IPS-NIHi7 (cell line): ENCODE measurements around the gene SRBD1.

Source experiments
- DNase-seq: peaks from one replicate; pipeline ENCODE4 v3.0.0; 2012; ENCODE audit warnings: mixed read lengths; ENCODE audit errors: extremely low spot score

The SRBD1 gene, protein sequence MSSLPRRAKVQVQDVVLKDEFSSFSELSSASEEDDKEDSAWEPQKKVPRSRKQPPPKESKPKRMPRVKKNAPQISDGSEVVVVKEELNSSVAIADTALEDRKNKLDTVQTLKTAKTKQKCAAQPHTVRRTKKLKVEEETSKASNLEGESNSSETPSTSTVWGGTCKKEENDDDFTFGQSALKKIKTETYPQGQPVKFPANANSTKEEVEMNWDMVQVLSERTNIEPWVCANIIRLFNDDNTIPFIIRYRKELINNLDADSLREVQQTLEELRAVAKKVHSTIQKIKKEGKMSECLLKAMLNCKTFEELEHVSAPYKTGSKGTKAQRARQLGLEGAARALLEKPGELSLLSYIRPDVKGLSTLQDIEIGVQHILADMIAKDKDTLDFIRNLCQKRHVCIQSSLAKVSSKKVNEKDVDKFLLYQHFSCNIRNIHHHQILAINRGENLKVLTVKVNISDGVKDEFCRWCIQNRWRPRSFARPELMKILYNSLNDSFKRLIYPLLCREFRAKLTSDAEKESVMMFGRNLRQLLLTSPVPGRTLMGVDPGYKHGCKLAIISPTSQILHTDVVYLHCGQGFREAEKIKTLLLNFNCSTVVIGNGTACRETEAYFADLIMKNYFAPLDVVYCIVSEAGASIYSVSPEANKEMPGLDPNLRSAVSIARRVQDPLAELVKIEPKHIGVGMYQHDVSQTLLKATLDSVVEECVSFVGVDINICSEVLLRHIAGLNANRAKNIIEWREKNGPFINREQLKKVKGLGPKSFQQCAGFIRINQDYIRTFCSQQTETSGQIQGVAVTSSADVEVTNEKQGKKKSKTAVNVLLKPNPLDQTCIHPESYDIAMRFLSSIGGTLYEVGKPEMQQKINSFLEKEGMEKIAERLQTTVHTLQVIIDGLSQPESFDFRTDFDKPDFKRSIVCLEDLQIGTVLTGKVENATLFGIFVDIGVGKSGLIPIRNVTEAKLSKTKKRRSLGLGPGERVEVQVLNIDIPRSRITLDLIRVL

DNA sequence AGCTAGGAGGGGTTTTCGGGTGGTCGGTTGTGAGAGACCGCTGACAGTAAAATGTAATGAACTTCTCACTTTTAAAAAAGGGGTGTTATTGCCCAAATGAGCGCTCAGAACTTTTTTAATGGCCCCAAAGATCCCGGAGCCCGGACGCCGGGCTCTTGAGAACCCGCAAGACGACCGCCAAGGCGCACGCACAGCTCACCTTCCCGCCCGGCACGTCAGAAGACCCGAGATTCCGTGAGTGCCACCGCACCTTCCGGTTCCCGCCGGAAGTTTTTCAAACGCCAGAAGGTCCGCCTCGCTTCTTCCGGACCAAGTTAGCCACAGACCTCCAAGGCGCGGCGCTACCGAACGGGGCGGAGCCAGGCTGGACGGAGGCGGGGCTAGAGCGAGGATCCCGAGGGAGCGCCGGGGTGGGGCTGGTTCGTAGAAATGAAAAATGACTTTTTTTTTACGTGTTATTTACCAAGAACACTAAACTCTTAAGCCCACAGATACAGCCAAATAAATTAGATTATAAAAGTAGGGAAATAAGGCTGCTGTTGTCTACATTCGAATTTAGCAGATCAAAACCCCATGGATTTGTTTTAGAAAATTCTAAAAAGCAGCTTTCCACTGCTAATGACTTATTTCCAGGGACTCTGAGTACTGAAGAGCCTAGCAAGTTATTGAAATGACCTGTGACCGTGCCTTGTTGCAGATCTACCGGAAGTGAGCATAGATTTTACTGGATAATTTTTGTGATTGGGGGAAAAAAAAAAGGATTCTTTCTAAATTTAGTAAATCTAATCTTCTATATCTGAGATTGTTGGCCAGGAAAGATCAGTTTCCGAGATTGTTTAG is at the start of gene SRBD1:
TSS of gene SRBD1 (minus strand) at position 248 of the 840 bp plus-strand sequence. CDS start 5,826 bp downstream, outside the sequence.
- DNase-seq = peak; percentile 93

DNA sequence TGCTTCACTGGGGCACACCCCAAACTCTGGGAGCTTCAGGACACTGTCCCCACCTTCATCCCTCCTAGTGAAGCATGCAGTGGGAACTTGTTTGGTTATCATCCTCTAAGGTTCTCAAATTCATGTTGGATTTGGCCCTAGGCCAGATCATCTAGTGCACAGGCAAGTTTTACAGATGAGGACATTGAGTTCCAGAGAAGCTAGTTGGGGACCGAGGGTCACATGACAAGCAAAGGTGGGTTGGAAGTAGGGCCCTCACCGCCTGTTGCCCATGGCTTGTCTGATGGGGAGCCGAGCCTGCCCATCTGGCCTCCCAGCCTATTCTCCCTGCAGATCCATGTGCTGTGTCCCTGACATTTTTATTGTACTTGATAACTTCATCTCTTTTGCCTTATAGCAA is 43.2 kb upstream of the SRBD1 start:
- no peak for DNase-seq

DNA sequence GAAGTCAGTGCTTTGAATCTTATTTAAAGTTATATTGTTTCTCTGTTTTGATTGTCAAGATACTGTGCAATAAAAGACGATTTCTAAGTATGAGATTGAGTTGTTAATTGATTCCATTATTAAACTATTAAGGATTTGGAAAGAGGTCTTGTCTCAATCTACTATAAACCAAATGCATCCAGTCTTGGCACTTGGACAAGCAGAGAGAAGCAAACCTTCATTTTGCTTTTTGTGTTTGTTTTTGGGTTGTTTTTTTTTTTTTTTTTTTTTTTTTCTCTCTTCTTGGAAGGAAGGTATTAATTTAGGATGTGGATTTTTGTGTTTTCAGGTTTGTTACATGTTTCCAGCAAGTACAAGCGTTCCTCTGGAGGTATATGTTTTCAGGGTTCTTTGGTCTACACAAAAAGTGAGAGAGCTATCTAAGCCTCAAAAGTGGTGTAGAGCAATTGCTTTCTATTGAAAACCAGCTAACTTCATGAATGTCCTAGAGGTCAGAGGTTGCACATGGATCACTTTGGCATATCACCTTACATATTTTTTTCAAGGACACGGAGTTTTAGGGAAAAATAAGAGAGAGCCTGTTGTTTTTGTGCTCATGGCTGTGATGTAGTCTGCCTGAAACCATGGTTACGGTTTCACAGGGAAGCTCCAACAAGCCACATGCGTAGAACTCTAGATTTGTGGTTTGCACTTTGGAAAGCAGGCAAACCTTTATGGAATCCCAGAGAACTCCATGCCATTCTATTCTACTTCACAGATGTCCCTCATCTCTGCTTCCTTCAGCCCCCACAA is 42.3 kb upstream of the SRBD1 start:
- DNase-seq = no peak

DNA sequence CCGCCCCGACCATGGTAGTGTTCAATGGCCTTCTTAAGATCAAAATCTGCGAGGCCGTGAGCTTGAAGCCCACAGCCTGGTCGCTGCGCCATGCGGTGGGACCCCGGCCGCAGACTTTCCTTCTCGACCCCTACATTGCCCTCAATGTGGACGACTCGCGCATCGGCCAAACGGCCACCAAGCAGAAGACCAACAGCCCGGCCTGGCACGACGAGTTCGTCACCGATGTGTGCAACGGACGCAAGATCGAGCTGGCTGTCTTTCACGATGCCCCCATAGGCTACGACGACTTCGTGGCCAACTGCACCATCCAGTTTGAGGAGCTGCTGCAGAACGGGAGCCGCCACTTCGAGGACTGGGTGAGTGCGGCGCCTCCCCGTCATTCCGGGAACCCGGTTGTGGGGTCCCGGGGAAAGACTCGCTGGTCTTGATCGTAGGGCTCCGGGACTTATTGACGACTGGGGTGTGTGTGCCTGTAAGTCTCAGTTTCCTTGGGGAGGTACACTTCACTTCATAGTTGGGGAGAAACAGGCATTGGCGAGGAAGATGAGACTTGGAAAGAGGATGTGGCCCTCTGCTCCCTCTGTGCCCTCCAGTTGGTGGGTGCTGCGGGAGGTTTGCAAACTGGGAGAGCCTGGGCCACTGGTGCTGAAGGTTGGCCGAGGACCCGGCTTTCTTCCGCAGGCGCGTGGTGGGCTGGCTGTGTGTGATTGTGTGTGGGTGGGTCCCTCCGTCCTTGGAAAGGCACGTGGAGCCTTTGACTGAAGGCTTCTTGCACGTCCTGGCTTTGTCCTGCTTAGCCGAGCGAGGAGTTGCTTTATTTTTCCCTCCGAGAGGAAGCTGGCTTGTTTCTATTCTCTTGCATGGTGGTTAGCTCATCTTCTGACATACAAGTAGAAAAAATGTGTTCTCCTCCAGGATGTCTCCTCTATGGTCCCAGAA is 41.3 kb upstream of the SRBD1 start:
- peak; percentile 25 for DNase-seq

DNA sequence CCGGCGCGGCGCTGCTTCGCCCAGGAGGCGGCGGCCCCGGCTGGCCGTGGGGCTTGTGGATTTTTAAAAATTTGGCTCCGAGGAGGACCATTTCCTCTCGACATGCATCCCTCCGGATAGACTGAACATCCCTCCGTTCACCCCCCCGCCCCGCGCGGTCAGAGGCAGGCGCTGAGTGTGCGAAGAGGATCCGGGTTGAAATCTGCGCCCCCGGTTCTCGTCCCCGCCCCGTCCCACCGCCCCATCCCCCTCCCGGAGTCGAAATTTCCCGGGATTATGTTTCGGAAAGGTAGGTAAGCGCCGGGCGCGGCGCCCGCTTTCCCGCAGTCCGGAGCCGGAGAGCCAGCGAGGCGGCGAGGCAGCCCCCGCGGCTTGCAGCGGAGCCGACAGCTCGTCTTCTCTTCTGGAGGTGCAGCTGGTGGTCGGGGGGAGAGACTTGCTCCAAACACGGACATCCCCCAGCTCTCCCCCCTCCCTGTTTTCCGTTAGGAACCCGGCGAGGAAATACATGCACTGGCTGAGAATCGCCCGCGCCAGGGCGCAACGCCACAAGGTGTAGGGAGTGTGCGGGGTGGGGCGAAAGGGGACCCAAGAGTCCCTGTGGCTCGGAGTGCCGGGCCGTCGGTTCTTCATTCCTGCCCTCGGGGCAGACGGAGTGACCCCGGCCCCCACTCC is 40.5 kb upstream of the SRBD1 start, which contains the start of gene PRKCE:
TSS of gene PRKCE (plus strand) at position 261 of the 675 bp plus-strand sequence.
- peak; percentile 32 for DNase-seq

DNA sequence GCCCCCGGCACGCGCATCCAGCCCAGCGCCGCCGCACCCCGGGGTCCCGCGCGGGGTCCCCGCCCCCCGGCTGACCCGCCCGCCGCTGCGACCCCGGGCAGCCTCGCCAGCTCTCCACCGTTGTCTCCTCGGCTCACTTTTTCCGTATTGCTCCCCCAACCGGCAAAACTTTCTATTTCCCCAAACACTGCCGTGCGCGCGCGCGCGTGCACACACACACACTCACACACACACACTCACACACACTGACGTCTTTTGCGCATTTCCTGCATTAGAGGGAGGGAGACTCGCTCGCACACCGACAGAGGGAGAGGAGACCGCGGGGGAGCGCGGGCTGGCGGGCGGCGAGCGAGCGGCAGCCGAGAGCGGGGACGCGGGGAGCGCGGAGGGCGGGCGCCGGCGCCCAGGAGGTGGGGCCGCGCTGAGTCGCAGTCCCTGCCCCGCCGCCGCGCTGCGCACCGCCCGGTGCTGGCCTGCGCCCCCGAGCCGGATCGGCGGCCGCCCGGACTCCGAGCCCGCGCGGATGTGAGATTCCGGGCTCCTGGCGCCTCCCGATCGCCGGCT is 39.9 kb upstream of the SRBD1 start:
- DNase-seq = peak; percentile 76

DNA sequence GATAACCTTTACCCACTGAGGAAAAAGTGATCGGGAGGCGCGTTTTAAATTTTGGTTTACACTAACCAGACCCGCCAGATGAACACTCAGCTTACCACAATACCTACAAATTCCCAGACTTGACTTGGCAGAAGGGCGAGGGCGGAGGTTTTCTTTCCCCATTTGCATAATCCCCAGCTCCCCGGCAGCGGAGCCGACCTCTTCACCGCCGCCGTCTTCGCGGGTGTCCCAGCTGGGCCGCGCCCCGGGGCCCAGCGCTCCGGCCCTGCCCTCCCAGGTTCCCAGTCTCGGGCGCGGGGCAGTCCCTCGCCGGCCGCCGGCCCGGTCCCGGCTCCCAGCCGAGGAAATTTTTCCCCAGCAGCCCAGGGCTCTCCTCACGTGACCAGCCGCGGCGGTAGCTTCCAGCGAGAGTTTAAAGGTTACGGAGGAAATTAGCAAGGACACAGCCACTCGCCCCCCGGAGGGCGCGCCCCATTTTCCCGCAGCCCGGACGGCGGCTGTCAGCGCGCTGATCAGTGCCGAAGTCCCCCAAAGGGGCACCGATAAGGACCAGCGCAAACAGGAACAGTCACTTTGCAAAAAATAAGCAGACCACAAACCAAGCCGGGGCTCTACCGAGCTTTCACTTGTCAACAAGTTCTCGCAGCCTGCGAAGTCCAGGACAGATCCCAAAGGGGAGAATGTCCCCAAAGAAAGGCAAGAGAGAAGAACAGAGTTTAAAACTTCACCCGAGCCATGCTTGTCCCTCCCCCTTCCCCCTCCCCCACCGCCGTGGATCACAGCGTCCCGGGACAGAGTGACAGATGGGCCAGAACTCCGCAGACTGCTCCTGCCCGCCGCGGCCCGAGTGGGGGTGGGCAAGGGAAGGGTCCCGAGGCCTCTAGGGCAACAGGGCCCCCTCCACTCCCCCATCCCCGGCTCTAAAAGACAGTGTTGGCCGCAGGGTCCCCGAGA is 39.1 kb upstream of the SRBD1 start:
- peak; percentile 49 for DNase-seq

DNA sequence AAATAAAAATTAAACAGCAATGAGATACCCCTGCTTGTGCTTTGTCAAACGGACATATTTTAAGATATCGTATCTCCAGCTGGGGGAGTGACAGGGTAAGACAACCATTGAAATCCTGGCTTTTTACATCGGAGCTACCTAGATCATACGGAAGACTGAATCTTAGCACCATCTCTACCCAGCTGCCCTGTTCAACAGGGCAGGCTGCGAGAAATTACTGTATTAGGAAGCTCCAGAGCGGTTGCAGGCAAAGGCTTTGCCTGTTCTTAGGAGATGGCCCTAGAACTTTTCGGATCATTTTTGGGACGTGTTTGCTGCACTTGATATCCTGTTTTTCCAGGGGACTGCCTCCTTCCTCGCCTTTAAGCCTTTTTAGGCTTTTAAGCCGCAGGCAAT is 38.4 kb upstream of the SRBD1 start:
- no peak for DNase-seq

DNA sequence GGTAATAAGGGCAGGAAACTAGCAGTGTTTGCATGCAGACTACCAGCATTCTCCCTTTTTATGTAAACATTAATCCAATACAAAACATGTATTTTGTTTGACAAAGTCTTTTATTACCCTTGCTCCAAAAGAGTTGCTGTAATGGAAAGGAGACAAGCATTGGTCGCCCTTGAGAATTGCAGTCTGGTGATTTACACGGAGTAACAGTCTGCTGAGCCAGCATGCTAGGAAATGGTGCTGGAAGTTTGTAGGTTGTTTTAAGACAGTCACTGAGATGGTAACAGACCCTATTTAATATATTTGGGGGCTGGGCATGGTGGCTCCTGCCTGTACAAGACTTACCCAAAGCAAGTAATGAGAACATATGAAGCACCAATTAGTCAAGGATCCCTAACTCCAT is 37.6 kb upstream of the SRBD1 start:
- no peak for DNase-seq

DNA sequence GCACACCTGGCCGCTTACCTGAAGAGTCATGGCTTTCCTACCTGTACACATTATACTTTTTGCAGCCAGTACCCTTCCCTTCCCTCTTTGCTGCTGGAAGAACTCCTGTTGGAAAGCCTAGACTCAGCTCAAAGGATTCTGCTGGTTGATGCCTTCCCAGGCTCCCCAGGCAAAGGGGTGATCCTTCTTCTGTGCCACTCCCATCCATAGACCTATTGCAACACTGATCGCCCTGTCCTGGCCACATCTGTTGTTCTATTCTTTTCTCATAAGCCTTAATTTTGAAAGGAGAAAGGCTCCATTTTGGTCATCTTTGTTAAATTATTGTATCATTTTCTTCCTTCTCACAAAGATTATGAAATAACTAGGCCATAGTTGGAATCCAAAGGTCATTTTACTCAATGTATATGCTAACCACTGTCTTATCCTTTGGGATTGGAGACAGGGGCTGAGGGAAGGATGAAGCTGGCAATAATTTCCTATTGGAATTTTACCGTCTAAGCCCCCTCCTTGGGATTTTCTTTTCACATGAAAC is 37.0 kb upstream of the SRBD1 start:
- DNase-seq = no peak

DNA sequence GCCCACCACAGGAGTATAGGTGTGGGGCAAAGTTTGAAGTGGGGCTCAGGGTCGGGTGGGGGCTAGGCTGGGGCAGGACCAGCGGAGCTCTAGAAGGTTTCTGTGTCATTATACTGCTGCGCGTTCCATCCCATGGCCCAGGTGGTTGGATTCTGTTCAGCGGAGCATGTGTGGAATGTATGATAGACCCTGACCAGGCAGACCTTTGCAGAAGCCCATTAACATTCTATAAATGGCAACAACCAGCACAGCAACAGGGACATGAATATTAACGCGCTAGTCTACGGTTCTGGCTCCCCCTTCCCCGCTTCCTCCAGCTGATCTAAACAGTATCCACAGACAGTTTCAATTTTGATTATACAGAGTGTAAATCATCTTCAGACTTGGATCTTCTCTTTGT is 36.3 kb upstream of the SRBD1 start:
- DNase-seq = no peak

DNA sequence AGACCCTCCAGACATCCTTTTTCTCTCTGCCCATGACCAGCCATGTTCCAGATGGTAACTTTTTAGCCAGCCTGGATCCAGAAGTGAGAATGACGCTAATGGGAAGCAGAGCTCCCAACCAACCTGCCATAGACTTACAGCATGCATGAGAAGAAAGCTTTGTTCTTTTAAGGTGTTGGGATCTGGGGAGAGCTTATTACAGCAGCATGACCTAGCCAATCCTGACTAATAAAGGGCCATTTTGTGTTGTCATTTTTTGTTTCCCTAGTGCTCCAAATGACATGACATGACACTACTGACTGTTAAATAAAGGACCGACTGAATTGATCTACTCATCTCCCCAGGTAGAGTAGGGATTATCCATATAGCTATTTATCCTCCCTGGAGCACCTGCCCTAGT is 35.2 kb upstream of the SRBD1 start:
- DNase-seq = no peak

DNA sequence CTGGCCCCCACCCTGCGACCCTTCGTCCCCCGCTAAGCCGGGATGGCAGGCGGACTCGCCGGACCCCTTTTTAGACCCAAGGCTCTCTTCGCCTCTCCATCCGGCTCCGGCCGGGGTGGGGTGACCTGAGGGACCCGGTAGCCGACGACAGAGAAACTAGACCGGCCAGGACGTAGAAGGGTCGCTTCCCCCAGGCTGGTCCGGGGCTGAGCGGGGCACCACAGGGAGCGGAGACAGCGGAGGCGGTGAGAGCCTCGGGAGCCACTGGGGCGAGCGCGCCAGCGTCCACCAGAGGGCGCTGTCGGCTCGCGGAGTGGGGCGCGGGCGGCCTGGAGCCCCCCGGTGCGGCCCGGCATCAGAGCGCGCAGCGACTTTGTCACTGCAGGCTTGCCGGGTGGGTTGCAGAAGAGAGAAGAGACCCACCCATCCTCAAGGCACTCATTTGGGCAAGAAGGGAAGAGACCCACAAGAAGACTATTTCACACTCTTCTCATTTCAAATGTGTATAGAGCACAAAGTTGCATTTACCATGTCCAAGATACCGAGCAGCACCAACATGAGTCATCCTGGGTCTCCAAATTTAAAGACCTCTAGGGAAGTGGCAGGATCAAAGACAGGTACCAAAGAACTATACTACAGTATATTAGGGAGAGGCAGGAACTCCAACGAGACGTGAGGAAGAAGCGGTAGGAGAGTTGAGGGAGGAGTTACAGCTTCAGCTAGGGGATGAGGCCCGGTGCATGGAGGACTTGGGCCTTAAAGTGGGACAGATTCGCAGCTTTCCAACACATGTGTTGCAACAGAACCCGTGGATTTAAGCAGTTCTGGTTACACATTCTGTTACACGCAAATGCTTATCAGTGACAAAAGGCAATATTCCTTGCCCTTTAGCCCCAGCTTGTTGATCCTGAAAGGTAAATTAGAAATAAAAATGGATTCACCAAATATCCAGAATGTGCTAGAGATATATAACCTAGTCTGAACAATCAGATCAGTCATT is 32.8 kb upstream of the SRBD1 start:
- DNase-seq = peak; percentile 91

DNA sequence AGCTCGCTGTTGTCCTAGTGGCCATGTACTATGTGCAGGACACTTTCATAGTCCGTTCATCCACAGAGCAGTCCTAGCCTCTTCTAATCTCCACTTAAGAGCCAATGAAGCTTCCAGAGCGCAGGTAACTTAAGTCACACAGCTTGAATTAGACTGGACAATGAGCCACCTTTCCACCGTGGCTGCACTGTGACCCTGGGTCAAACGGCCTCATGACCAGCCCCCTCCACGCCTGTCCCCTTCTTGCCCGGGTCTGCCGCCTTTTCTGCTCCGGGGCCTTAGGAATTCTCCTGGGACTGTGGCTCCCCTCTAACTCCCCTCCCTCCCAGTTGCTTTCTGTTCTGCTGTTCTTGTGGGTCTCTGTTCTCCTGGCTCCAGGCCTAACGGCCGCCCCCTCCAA is 32.0 kb upstream of the SRBD1 start:
- no peak for DNase-seq

DNA sequence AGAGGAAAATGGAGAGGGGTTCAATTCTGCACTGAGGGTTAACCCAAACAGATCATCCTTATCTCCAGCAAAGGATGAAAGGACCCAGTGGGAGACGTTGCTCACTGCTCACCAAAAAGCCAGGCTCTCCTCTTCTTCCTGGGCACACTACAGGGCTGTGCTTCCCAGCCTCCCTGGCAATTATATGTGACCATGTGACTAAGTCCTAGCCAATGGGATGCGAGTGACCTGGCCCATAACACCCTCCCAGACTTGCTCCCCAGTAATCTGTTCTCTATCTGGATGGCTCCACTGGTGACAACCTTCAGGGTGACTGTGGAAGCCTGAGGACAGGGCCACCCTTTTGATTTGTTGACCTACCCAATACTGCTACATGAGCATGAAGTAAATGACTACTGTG is 29.5 kb upstream of the SRBD1 start:
- no peak for DNase-seq

DNA sequence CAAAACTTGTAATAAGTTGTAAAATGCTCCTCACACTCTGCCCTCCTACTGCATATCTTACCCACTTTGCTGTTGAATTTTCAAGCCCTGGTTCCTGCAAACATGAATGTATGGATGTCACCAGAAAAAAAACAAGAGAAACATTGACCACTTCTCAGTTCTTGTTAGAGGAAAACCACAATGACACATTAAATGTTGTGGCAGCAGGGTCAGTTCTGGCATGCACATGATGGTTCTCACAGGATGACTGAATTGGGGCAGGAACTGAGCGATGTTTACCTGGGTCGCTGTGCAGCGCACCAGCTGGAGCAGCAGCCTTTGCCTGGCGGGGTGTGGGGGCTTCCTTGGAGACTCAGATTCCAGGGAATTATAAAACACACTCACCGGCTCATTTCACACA is 26.4 kb upstream of the SRBD1 start:
- no peak for DNase-seq
